Fibroblast of skin of abdomen (primary cell): ENCODE results near the gene CRISP3. TPM values are rescaled to one million over a fixed set of nuclear protein-coding genes. Genes with fewer than 3 reads are reported as not detected.
"Not testable (repeated sequence)": the region's sequence is repeated elsewhere in the genome, so short reads cannot be mapped to it uniquely, and the experiment has no call there.

Experiments
- DNase-seq: peaks from one replicate; pipeline ENCODE4 v3.0.0-alpha.2; 2013
- polyA plus RNA-seq, 2 experiments: library from polyadenylated mRNA; unstranded; fragments of 120-200 nt; gene quantifications; one replicate each; pipeline ENCODE4 v1.2.1, GENCODE V29; 2013; ENCODE audit not compliant: insufficient read length in 2 of 2

CRISP3 gene
- not detected for polyA plus RNA-seq (2013, experiment 1 of 2; ENCODE audit: insufficient read length)
- polyA plus RNA-seq (2013, experiment 2 of 2; ENCODE audit: insufficient read length) = not detected

DNA sequence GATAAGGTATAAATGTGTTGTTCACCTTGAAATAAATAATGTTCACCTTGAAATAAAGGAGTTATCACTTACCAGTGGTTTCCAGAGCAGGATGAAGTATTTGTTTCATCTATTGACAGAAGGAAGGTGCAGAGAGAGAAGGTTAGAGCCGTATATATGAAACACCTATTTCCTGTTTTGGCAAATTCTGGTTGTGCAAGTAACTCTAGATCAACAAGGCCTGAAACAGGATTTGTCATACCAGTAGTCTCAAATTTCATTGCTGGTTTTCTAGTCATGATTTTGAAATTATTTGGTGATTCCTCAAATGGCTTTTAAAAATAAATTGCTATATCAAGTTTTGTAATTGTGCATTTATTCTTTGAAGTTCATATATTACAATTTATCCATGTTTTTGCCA, at the start of gene CRISP3:
Gene CRISP3 (minus strand): TSS at position 130 of the 400 bp plus-strand sequence. CDS start 21 bp downstream, at position 109.
- no peak for DNase-seq

GRCh38 chr6:49790341-49790740, 46.2 kb upstream of the CRISP3 start:
- DNase-seq = no peak

- DNase-seq = no peak
These were observed 43.0 kb upstream of the CRISP3 start, which contains the start of gene PGK2 for GRCh38 chr6:49787176-49787575. TSS of gene PGK2 (minus strand) at chr6:49787285. CDS start at chr6:49787187, 98 bp downstream.

DNA sequence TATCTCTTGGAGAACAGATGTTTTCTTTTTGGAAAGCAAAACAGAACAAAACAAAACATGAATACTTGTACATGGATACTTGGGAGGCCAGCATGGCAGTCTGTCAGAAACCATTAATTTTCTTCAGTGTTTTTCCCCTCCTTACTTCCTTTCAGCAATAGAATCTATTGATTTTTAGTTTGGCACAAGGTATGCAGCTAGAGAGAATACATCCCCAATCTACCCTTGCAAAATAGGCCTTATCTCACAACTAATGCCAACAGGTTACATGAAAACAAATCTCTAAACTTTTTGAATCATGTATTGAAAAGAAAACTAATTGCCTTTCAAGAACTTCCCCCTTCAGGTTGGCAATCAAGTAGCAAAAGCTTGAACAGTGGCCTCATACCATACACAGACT, 40.1 kb upstream of the CRISP3 start:
- DNase-seq = no peak

GRCh38 chr6:49782725-49783124, 38.5 kb upstream of the CRISP3 start:
- no peak for DNase-seq

- no peak for DNase-seq
These were observed 38.1 kb upstream of the CRISP3 start for GRCh38 chr6:49782293-49782692.

DNA sequence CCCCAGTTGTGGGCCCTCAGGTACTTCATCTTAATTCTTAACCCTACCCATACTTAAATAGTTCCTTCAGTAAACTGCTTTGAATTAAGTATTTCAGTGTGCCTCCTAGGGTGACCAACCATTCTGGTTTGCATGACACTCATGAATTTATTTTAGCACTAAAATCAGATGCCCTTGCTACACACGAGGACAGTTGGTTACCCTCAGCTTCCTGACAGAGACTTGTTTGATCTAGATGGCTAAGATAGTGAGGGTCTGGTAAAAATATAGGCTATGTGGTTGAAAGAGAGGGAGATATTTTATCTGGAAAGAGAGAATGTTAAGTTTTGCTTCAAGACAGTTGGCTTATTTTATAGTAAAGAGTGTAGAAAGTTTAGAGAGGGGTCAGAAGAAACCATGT, 32.3 kb upstream of the CRISP3 start:
- DNase-seq = no peak

GRCh38 chr6:49775043-49775442, 30.9 kb upstream of the CRISP3 start:
- no peak for DNase-seq

DNA sequence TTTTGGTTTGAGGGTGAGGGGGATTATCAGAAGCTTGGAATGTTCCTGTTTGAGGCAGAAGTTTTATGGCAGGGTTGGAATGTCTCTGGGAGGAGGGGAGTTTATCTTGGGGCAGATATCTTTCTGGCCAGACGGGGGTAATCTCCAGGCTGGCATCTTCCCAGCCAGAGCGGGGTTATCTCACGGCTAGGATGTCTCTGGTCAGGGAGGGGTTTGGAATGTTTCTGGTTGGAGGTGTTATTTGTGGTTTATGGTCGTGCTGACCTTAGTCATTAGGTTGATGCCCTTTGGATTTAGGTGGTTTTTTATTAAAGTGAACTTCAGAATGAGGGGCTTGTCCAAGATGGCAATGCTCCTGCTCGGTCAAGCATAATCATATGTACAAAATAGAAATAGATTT, 28.1 kb upstream of the CRISP3 start:
- DNase-seq = no peak

DNA sequence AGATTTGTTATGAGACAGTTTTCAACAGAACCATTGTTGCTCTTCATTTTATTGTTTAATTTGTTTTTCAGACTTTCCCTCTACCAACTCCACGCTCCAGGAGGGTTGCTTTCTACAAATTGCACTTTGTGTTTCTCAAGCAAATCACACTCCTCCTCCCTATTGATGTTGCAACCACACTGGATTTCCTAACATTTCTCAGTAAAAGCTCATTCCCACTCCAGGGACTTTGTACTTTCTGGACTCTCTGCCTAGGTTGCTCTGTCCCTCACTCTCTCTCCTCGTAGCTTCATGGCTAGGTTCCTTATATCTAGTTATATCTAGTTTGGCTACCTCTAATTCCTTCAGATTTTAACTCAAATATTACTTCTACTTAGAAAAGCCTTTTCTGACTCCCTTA, 22.6 kb upstream of the CRISP3 start:
- DNase-seq = no peak

- DNase-seq = no peak
These were observed 20.5 kb upstream of the CRISP3 start for GRCh38 chr6:49764571-49765236.

DNA sequence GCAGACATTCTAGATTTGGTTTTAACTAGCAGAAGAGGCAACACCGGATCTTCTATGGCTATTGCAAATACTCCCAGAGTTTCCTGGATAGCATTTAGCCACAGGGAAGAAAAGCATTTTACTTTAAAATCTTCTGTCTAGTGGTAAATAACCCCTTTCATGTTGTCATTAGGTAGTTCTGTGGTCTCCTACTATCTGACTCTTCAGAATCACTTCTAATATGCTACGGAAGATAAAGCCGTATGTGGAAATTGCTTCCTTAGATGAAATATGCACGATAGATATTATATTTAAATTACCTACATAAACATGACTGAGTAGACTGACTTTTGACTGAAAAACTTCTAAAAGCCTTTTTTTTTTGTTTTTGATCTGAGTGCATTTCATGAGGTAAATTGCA, 759 bp downstream of the CRISP3 start:
- no peak for DNase-seq

DNA sequence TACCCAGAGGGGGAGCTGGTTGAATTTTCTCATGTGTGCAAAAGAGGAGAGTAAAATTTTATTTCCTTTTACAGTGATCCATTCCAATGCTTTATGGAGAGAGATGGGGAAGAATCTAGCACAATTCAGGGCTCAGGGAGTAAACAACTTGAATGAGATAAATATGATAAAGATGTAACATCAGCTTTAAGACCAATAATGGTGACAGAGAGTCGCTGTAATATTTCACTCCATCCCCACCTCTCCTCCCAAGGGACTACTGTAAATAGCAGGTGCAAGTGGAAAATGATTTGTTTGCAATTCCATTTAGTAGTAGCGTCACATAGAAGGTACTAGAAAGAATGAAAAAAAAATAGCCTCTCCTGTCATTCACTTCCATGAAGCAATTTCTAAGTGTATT, 4.8 kb downstream of the CRISP3 start:
- no peak for DNase-seq

DNA sequence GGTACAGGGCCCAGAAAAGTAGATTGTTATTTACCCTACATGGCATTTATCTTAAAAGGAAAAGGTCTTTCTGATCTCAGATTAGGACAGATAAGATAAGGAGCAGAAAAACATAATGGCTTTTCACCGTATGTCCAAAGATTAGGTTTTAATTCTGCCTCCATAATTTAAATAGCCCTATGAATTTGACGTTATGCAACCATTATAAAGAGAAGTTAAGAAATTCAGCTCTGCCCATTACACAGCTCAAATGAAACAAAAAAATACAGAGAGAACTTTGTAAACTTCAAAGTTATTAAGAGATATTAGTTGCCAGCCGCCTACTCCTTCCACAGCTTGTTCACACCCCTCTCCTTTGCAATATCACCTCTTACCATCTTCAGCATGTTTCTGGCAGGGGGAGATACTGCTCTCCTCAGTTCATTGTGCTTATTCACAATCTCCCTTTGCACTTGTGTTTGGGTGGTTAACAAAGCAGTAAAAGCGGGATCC, 8.1 kb downstream of the CRISP3 start:
- no peak for DNase-seq

DNA sequence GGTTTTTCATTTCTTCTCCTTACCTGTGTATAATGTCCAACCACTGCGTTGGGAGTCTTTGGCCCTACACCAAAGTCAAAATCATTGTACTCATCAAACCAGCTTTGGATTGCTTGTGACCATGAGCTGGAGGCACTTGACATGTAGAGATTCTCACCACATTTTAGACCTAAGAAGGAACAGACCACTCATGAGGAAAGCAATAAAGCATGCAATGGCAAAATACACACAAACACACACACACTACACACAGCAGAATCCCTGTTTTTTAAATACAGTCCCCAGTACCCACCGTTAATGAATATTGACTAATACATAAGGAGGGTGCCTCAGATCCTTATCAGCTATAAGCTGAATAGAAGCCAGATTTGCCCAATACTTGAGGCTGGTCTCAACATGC, 10.5 kb downstream of the CRISP3 start:
- no peak for DNase-seq

DNA sequence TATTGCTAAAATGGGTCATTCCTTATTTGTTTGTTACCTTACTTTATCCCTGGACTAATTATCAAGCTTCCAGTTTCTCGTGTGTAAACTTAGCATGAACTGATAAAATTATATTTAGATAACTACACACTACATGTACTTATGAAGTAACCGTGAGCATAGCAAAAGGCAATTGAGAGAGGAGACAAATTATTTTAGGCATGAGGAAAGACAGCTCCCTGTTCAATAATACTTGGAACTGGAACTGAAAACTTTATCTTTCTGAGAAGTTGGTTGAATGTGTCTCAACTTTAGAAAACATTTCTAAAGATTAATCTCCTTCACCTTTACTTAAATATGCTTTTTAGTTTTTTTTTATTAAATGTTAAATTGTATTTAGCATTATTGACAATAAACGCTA, 11.4 kb downstream of the CRISP3 start:
- no peak for DNase-seq

DNA sequence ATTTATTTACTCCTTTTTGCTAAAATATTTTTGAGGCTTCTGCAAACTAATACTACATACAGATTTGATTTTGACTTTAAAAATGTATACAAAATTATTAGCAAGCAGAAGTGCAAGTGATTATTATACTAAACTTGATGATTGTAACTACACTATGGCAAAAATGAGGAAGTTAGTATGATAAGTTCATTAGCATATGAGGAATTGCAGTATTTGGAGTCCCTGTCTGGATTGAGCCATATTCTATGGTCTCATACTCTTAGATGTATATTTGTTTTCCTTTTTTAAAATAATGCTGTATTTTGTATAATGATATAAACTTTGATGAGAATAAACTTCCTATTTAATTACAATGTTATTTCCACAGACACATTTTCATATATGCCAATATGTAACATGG, 13.9 kb downstream of the CRISP3 start:
- no peak for DNase-seq

GRCh38 chr6:49723917-49724316, 20.3 kb downstream of the CRISP3 start:
- not testable (repeated sequence) for DNase-seq

- DNase-seq = no peak
These were observed 22.9 kb downstream of the CRISP3 start for GRCh38 chr6:49721297-49721696.

DNA sequence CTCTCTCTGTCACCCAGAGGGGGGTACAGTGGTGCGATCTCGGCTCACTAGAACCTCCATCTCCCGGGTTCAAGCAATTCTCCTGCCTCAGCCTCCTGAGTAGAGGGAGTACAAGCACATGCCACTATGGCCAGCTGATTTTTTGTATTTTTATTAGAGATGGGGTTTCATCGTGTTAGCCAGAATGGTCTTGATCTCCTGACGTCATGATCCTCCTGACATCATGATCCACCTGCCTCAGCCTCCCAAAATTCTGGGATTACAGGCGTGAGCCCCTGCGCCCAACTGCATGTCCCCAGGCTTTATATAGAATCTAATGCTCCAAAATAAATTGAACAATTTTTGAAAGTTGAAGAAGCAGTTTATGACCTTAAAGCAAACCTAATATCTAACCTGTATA, 23.8 kb downstream of the CRISP3 start:
- DNase-seq = no peak

- DNase-seq = no peak
These were observed 30.8 kb downstream of the CRISP3 start, which contains the start of gene CRISP2 for GRCh38 chr6:49713346-49713745. TSS of gene CRISP2 (minus strand) at chr6:49713543. CDS start at chr6:49709196, 4,347 bp downstream.

- no peak for DNase-seq
These were observed 45.7 kb downstream of the CRISP3 start for GRCh38 chr6:49698478-49698877.

DNA sequence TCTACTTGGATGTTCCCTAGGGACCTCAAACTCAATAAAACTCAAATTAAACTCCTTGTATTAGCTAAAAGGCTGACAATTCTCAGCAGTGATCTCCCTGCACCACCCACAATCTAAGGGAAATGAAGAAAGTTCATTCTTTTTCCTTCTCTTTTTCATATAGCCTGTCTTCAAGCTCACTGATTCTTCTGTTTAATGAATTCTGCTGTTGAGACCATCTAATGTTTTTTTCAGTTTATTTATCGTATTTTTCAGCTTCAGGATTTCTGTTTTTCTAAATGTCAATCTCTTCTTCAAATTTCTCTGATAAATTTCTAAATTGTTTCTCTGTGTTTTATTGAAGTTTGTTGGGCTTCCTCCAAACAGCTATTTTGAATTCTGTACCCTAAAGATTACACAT, 50.7 kb downstream of the CRISP3 start:
- DNase-seq = no peak

DNA sequence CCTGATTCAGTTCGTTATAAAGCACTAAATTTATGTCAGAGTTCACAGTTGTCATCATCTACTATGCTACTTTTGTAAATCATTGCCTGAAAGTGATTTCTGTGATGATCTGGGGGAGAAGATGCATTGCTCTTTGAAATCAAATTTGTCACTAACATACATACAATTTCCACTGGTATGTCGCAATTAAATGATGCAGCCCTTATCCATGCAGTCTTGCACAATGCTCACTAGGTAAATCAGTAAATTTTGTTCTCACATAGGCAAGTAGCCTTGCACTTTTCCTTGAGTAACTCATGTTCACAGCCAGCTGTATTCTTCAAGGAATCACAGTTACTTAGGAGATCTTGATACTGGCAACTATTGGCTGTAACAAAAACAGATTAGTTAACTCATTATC, 51.7 kb downstream of the CRISP3 start:
- DNase-seq = no peak
